Dedifferentiated amniotic fluid mesenchymal stem cell (primary cell): Measurements from ENCODE around the gene IL17D.
"Not testable (repeated sequence)": the region's sequence is repeated elsewhere in the genome, so short reads cannot be mapped to it uniquely, and the experiment has no call there.

Experiments used
- DNase-seq: peaks from one replicate; pipeline ENCODE4 v3.0.0-alpha.2; 2016; ENCODE audit errors: extremely low spot score

The IL17D gene

GRCh38 chr13:20702915-20703779 lies at the start of gene IL17D:
Gene IL17D, plus strand, starts transcription at chr13:20703699. Its CDS starts 303 bp downstream, at chr13:20704002.
- no peak for DNase-seq

DNA sequence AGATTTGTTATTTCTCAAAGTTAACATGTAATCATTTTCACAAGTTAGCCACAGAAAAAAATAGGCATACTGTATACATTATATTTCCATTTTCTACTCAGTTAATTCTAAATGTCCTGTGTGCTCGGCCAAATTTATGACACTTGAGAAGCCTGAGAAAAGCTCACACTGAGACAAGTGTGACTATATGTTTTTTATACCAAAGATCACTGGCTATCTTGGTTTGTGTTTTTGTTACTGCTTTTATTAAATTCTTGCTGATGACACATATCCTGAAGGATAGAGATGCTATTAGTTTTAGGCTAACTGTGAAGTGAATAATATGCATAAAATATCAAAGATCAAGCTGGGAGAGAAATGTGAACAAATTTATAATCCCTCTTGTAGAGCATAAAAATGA lies 49.3 kb upstream of the IL17D start:
- DNase-seq, result no peak

- DNase-seq, result no peak
These were observed 45.0 kb upstream of the IL17D start for GRCh38 chr13:20658451-20659040.

DNA sequence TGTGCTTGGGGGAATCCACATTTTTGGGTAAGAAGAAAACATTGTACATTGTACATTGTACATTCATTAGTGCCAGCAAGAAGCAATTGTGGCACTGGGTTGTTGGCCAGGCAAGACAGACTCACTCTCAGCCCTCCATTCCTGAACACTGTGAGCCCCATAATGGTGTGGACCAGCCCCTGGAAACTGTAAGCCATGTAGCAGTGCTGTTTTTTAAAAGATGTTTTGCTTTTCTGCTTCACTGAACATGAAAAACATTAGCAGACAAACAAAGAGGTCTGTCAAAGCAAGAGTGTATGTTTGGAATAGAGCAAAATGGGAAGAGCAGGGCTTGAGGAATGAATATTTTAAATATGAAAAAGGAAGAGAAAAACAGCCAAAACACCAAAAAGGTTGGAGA lies 39.1 kb upstream of the IL17D start:
- no peak for DNase-seq

GRCh38 chr13:20666948-20667347 lies 36.6 kb upstream of the IL17D start:
- no peak for DNase-seq

DNA sequence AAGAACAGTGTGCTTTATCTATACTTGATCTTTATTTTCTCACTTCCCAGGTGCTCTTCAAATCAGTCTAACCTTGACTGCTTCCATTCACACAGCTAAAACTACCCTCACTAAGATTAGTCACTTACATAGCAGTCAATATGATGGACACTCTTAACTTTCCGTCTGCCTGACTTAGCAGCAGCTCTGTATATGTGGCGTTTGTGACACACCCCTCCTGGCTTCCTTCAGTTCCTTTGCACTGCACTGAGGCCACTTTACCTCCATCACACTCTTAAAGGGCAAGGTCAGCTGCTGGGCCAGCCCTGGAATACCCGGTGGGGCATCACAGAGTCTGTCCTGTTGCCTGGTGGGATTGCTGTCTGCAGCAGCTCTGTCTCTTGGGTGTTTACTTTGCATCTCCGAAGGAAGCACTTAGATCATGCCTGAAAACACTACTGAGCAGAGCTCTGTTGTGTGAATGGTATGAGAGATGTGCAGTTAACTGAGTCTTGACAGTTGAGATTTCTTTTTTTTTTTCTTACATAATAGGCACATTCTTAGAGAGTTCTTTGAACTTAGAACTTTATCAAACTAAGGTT lies 35.6 kb upstream of the IL17D start:
- DNase-seq, result no peak

DNA sequence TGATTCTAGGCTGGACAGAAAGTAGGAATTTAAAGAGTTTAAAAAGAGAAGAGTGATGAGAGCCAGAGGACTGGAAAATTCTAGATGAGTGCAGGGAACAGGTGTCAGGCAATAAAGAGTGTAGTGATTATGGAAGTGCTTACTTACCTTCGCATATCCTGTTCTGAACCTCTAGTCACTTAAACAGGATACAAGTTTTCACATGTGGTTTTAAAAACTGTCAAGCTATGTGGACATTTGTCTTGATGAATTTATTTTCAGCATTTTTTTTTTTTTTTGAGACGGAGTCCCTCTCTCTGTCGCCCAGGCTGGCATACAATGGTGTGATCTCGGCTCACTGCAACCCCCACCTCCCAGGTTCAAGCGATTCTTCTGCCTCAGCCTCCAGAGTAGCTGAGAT lies 34.3 kb upstream of the IL17D start:
- no peak for DNase-seq

DNA sequence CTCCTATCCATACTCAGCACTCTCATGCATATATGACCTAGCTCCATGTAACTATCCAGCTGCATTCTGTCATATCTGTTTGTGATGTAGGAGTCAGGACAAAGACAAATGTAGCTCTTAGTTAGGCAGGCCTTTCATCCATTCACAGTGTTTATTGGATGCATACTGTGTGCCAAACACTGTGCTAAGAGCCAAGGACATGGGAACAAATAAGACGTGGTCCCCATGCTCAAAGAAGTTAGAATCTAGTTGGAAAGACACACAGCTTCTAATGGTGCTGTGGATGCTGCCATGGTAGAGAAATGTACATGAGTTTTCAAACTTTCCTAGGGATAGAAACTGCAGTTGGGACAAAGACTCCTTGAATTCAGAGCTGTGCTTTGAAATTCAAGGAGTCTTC lies 31.7 kb upstream of the IL17D start:
- no peak for DNase-seq

- no peak for DNase-seq
These were observed 30.7 kb upstream of the IL17D start for GRCh38 chr13:20672772-20673171.

- no peak for DNase-seq
These were observed 29.8 kb upstream of the IL17D start for GRCh38 chr13:20673715-20674114.

DNA sequence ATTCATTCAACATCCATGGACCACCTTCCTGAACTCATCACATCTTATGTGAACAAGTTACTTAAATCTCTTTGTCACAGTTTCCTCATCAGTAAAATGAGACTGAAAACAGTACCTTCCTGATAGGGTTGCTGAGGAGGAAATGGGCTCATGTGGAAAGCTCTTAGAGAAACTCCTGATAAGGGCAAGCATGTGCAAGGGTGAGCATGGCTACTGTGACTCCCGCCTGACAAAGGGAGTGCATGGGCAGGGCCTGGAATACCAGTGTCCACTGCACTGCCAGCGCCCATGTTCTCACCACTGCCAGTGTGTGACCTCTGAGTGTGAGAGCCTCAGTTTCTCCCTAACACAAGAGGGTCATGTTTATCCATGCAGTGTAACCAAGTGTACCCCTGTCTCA lies 27.3 kb upstream of the IL17D start:
- DNase-seq, result no peak

- DNase-seq, result not testable (repeated sequence)
These were observed 24.9 kb upstream of the IL17D start for GRCh38 chr13:20678606-20679005.

DNA sequence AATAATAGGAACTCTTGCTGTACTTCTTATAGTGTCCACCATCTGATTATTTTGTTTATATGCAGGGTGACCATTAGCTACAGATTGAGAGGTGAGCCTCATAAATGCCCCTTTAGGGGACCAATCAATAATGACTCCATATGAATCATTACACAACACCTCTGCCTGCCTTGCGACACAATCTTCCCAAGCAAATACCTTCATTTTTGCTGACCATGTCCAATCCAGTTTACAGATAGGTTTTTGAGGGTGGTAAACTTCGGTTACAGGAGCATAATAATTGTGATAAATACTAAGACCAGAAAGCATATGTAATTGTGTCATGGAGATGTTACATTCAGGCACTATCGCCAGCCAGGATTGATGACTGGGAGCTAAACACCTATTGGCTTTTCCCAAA lies 23.6 kb upstream of the IL17D start:
- no peak for DNase-seq

DNA sequence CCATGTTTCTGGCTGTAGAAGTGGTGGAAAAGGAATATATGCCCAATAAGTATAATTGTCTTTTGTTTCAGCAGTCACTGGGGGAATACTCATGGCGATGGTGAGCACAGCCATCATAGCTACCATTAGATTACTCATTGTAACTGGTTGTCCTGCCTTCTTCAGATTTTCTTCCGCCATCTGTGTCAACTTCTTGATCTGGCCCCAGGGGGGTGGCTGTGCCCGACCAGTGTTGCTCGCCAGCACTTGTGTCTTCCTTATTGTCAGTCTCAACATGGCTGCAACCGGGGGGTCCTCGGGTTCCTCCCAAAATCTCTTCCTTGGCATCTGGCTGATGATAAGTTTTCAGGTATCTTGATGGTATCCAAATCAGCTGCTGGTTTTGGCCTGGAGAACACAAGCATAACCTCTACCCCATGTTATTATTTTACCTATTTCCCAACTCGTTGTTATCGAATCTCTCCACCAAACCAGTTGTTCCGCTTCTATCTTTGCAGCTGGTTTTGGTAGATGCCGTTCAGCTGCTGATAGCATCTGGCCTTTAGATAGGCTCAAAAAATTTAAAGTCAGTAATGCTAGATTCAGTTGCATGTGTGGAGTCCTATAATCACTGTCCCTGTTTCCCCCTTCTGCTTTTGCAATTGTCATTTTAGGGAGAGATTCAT lies 23.0 kb upstream of the IL17D start:
- DNase-seq, result no peak

GRCh38 chr13:20681481-20681880 lies 22.0 kb upstream of the IL17D start:
- DNase-seq, result peak; percentile 36

DNA sequence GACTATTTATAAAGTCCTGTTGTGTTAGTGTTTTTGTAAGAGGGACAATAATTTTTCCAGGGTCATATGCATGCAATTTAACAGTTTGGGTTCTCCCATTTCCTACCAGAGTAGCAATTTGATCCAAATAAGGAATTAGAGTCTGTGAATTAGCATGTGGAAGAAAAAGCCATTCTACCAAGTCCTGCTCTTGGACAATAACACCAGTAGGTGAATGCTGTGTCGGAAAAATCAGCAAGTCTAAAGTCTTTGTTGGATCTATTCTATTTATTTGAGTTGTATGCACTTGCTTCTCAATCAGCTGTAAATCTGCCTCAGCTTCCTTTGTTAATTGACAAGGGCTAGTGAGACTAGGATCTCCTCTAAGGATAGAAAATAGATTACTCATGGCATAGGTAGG lies 21.4 kb upstream of the IL17D start:
- no peak for DNase-seq

DNA sequence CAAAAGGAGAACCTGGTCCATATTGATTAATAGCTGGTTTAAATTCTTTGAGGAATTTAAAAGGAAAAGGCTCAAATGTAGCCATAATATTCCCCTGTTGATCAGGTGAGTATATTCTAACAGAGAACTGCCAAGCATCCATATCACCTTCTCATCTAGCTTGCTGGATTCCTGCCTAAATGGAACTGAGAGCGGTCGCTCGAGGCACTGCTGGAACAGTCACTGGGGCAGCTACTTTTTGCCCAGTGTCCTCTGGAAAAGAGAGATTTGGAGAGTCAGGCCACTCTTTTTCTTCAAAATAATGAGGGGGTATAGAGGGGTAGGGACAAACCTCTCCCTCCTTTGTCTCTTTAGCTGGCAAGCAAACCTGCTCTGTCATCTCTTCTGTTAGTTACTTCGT lies 19.5 kb upstream of the IL17D start:
- no peak for DNase-seq

- no peak for DNase-seq
These were observed 19.0 kb upstream of the IL17D start for GRCh38 chr13:20684546-20684945.

DNA sequence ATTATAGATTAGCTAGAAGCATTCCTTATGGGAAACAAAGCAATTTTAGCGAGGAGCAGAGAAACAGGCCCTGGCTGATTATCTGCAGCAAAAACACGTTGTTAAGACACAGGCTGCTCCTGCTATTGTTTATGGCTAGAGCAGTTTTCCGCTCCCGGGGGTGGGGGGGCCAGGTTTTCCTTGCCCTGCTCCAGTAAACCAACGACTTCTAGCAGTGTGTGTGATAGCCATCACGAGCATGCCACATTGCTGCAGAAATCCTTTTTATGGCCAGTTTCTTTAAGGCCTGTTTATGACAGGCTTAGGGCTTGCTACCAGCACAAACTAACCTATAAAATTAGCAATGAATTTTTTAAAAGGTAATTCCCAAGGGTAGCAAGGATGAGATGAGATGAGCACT lies 18.4 kb upstream of the IL17D start:
- DNase-seq, result no peak

DNA sequence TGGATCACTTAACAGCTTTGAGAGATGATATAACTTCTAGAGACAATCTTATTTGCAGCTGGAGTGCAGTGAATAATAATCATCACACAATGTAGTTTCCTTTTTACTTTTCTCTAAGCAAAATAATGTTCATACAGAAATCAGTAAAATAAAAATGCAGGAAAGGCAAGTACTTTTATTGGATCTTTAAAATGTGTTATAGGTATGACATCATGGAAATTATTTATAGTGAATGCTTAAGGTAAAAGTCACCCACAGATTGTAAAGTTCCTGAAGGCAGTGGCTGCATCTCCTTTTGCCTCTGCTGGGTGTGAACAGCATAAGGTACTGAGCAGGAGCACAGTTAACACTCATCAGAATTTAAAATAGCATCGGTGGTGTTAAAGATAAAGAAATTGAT lies 17.3 kb upstream of the IL17D start:
- DNase-seq, result no peak

- DNase-seq, result no peak
These were observed 16.5 kb upstream of the IL17D start for GRCh38 chr13:20686863-20687579.

DNA sequence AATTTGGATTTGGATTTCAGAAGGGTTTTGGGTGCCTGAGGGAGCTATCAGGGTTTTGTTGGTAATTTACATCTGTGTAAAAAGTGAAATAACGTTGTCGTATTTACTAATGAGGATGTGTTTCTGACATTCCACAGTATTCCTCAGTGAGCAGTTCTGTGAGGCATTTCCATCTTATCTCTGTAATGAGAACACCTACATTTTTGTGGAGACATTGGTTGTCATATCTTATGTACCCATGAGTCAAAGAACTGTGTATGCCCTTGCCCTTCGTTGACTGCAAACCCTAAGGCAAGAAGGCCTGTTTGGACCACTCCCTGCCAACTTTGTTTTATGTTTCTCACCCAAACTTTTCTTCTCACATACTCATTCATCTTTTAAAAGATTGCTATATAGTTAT lies 14.2 kb upstream of the IL17D start:
- DNase-seq, result no peak
